GM18951 (cell line): ENCODE measurements around the gene MYO18B.

Experiments
- POLR2A ChIP-seq: IDR thresholded peaks from 4 replicates; pipeline ENCODE4 v1.6.1; 2011; ENCODE audit warnings: mild to moderate bottlenecking; ENCODE audit not compliant: insufficient read length, insufficient read depth; ENCODE audit errors: extremely low read depth
- in situ Hi-C: fragments of 300-500 bp; cut with MboI; formaldehyde crosslinking; loops from one replicate; pipeline ENCODE4 v1.12.0; 2022; ENCODE audit warnings: low sequenced_read_pairs, mixed read lengths, inconsistent platforms; ENCODE audit not compliant: unreplicated experiment

The MYO18B gene

DNA sequence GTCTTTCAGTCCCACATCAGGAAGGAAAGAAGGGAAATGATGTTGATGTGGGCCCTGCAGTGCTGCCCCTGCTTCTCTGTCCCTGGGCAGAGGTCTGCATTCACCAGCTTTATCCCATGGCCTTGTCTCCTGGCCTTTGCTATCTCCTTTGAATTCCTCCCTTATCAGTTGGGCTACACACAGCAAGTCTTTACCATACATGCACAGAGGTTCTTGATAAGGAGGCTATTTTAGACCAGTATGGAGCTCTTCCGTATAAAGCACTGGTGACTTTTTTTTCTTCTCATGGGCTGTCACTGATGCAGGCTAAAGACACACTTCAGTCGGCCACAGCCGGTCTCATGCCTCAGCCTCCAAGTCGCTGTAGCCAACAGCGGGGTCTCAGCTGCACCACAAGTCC, 20.2 kb downstream of the MYO18B start:
- in situ Hi-C loops, result loop anchor here (10.0 kb wide), 1 partner anchor 207 kb away; no protein-coding TSS in a partner anchor
- no peak for TF ChIP-seq POLR2A

GRCh38 chr22:25763239-25763777, 21.3 kb downstream of the MYO18B start:
- in situ Hi-C loops, result loop anchor here (10.0 kb wide), 1 partner anchor 209 kb away; no protein-coding TSS in a partner anchor
- no peak for TF ChIP-seq POLR2A

GRCh38 chr22:25764270-25765015, 22.5 kb downstream of the MYO18B start:
- in situ Hi-C loops, result loop anchor here (5.0 to 10.0 kb wide), 2 partner anchors 210 to 302 kb away; no protein-coding TSS in a partner anchor
- no peak for TF ChIP-seq POLR2A

DNA sequence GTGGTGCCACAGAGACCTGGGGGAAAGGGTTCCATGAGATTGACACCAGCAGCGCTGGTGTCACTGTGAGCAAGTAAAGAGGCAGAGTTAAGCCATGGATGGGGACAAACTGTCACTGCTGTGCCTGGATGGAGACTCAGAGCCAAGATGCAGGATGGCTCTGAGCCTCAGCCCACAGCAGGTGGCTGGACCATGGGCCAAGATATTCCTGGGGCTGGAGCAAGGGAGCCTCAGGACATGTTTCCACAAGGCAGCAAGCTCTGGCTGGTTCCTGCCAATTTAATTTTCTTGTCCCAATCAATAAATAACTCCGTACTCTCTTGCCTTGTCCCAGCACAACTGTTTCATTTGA, 23.0 kb downstream of the MYO18B start:
- in situ Hi-C loops, result loop anchor here (5.0 to 10.0 kb wide), 2 partner anchors 210 to 303 kb away; no protein-coding TSS in a partner anchor
- TF ChIP-seq POLR2A, result no peak

DNA sequence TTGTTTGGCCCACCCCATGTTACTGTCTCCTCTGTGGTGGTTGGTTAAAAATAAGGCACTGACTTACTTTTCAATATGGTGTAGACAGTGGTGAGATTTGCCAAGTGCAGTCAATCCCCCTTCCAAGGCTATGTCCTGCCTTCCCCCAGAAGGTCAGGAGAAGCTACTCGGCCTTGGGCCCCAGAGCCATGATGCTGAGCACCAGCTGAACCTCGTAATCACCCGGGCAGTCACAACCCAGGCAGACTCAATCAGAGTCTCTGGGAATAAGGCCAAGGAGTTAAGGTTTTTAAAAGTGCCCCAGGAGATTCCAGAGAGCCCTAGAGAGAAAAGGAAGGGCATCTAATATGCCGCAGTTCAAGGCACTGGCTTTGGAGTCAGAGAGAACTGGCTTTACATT, 23.8 kb downstream of the MYO18B start:
- TF ChIP-seq POLR2A, result no peak
- in situ Hi-C loops, result loop anchor here (5.0 to 10.0 kb wide), 2 partner anchors 211 to 304 kb away; no protein-coding TSS in a partner anchor

DNA sequence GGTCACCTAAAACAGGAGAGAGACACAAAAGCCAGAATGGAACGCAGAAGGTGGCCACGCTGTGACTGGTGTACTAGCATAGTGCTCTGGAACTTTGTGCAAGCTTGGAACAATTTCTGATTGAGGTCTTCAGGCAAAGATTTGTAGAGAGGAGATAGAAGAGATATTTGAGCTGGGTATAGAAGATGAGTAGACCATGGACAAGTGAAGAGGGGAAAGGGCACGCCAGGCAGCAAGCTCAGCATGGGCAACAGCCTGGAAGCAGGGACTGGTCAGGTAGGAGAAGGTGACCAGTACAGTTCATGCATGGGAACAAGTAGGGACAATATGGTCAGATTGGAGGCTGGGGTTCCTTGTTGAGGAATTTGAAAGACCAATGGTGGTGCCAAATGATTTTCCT, 24.4 kb downstream of the MYO18B start:
- TF ChIP-seq POLR2A, result no peak
- in situ Hi-C loops, result loop anchor here (5.0 to 10.0 kb wide), 2 partner anchors 212 to 304 kb away; no protein-coding TSS in a partner anchor

GRCh38 chr22:25770333-25770732, 28.3 kb downstream of the MYO18B start:
- in situ Hi-C loops, result loop anchor here (10.0 kb wide), 1 partner anchor 406 kb away; no protein-coding TSS in a partner anchor
- no peak for TF ChIP-seq POLR2A

DNA sequence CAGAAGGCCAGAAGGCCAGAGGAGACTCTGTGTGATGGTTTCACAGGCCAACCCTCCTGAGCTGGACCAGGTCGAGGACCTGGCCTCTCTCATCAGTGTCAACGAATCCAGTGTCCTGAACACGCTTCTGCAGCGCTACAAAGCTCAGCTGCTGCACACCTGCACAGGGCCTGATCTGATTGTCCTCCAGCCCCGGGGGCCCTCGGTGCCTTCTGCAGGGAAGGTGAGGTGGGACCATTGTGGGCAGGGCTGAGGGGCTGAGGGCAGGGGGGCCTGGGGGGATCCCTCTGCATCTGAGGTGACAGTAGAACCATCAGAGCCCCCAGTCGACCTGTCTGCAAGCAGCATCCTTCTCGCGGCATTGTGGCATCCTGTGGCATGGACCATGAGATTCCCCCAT, 30.3 kb downstream of the MYO18B start:
- in situ Hi-C loops, result loop anchor here (10.0 kb wide), 1 partner anchor 407 kb away; no protein-coding TSS in a partner anchor
- TF ChIP-seq POLR2A, result no peak

DNA sequence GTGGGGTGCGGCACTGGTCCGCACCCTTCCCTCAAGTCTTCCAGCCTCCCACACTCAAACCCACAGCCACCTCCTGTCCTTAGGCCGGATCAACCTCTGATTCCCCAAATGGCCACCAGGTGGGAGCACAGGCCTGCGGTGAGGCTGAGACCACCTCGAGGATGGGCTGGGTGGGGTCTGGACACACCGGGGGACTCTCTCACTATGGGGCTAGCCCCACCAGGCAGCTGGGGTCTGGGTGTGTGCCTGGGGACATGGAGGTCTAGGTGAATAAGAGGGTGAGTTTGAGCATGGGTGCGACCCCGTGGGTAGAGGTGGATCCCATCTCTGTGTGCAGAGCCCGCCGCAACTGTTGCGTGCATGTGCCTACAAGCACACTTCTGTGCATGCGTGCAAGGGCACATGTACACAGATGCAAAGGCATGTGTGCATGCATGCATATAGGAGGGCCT, 32.6 kb downstream of the MYO18B start:
- in situ Hi-C loops, result loop anchor here (10.0 kb wide), 1 partner anchor 410 kb away; no protein-coding TSS in a partner anchor
- no peak for TF ChIP-seq POLR2A

GRCh38 chr22:25775531-25775930, 33.5 kb downstream of the MYO18B start:
- in situ Hi-C loops, result loop anchor here (10.0 kb wide), 1 partner anchor 411 kb away; no protein-coding TSS in a partner anchor
- no peak for TF ChIP-seq POLR2A

GRCh38 chr22:25777411-25777810, 35.4 kb downstream of the MYO18B start:
- in situ Hi-C loops, result loop anchor here (10.0 kb wide), 1 partner anchor 413 kb away; no protein-coding TSS in a partner anchor

GRCh38 chr22:25777870-25778269, 35.9 kb downstream of the MYO18B start:
- no peak for TF ChIP-seq POLR2A
- in situ Hi-C loops, result loop anchor here (10.0 kb wide), 1 partner anchor 413 kb away; no protein-coding TSS in a partner anchor

More at GRCh38 chr22:25777411-25777810, 35.4 kb downstream of the MYO18B start:
- TF ChIP-seq POLR2A, result no peak

DNA sequence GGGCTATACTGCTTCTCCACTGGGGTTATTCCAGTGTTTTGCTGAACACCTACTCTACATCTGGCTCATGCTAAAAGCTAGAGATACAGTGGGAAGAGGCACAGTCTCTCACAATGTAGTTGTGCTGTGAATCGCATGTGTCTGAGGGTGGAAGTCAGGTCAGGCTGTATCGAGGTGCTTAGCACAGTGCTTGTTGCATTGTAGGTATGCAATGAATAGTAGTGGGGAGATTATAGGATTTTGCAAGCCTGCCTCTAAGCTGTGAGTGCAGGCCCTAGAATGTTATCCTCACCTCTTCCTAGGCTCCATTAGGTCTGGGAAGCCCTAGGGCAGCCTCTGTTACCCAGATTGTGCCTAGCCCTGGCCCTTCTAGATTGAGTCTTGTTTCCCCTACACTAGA, 37.4 kb downstream of the MYO18B start:
- in situ Hi-C loops, result loop anchor here (10.0 kb wide), 1 partner anchor 415 kb away; no protein-coding TSS in a partner anchor
- TF ChIP-seq POLR2A, result no peak
